BJ (cell line): ENCODE measurements around the gene SEBOX. TPM values are rescaled to one million over a fixed set of nuclear protein-coding genes. Genes with fewer than 3 reads are reported as not detected.
A peak's percentile ranks its signal among the peaks of the same experiment; 100 is the strongest.

Source experiments
- CTCF ChIA-PET: fragments of 350-600 bp; formaldehyde crosslinking; extraction: SDS; loops from one replicate; lab custom pipeline; 2021; ENCODE audit warnings: antibody characterized with exemption, inconsistent platforms; lab: Yijun Ruan, JAX
- POLR2A ChIA-PET: fragments of 300-600 bp; sonication (Branson Sonifier 250); formaldehyde crosslinking; extraction: SDS; loops from one replicate; lab custom pipeline; 2021; ENCODE audit warnings: antibody characterized with exemption; lab: Charles Lee
- DNase-seq: peaks from one replicate; pipeline ENCODE4 v3.0.0-alpha.2; 2011; ENCODE audit warnings: low read depth
- H3K27me3 ChIP-seq: 2 replicates; pipeline ENCODE4 v1.6.0; 2011; ENCODE audit warnings: low read length; ENCODE audit not compliant: control insufficient read depth, insufficient read depth
- H3K36me3 ChIP-seq: 2 replicates; pipeline ENCODE4 v1.5.1; 2011; ENCODE audit warnings: low read length; ENCODE audit not compliant: control insufficient read depth, insufficient read depth
- H3K4me3 ChIP-seq: 2 replicates; pipeline ENCODE4 v1.5.1; 2011; ENCODE audit warnings: low read depth, mild to moderate bottlenecking, control low read depth, low read length
- CTCF ChIP-seq: IDR thresholded peaks from 2 replicates; pipeline ENCODE4 v1.5.1; 2011; ENCODE audit warnings: low read depth, mild to moderate bottlenecking, control low read depth, inconsistent platforms, low read length, moderate library complexity; ENCODE audit not compliant: insufficient read depth
- polyA plus RNA-seq: library from polyadenylated mRNA; depleted of rRNA; stranded (reverse); fragments of >200 nt; gene quantifications from 2 replicates; pipeline ENCODE4 v1.2.3, GENCODE V29; 2011

Gene SEBOX
- polyA plus RNA-seq, 1 experiment, result not detected

- CTCF ChIA-PET, result interaction anchor here (1.1 to 1.2 kb wide), 2 partner anchors 10 to 174 kb away, joined by 4 to 8 read pairs; no protein-coding TSS in a partner anchor
Measured at GRCh38 chr17:28407130-28407973, 42.4 kb upstream of the SEBOX start.

GRCh38 chr17:28406473-28406814 lies 41.4 kb upstream of the SEBOX start:
- TF ChIP-seq CTCF, result no peak
- no peaks in the 10 kb centered on the region; the same call in 1 of the 2 replicates for H3K27me3 ChIP-seq
- POLR2A ChIA-PET, result interaction anchor here (0.5 kb wide), 1 partner anchor 828 kb away, joined by 3 read pairs; no protein-coding TSS in a partner anchor
- CTCF ChIA-PET, result interaction anchor here (0.6 to 3.2 kb wide), 2 partner anchors 10 to 11 kb away, joined by 4 to 16 read pairs; no protein-coding TSS in a partner anchor
- DNase-seq, result no peak
- peaks cover 3% of the 10 kb centered on the region; the same call in 1 of the 2 replicates for H3K36me3 ChIP-seq
- H3K4me3 ChIP-seq, result peak overlapping the region; percentile 77

More at GRCh38 chr17:28407130-28407973, 42.4 kb upstream of the SEBOX start:
- Histone ChIP-seq H3K36me3 (no peaks in the 10 kb centered on the region; the same call in 1 of the 2 replicates), H3K4me3 (no peak overlapping the region), H3K27me3 (peaks cover 2% of the 10 kb centered on the region)
- POLR2A ChIA-PET, result interaction anchor here (0.5 kb wide), 1 partner anchor 829 kb away, joined by 3 read pairs; no protein-coding TSS in a partner anchor
- no peak for DNase-seq
- TF ChIP-seq CTCF, result no peak

- CTCF ChIA-PET, result interaction anchor here (0.6 to 3.2 kb wide), 3 partner anchors 11 to 600 kb away, joined by 3 to 16 read pairs (median 4); no protein-coding TSS in a partner anchor
- H3K27me3 ChIP-seq, result no peaks in the 10 kb centered on the region; the same call in 1 of the 2 replicates
- peaks cover 3% of the 10 kb centered on the region; the same call in 1 of the 2 replicates for H3K36me3 ChIP-seq
- no peak; the same call in 1 of the 2 replicates for TF ChIP-seq CTCF
- POLR2A ChIA-PET, result no interaction called here
- DNase-seq, result no peak
- H3K4me3 ChIP-seq, result peak within 1 kb of the TSS; percentile 77
Measured at GRCh38 chr17:28405632-28406472, 40.9 kb upstream of the SEBOX start, which contains the start of gene SLC46A1. SLC46A1 (minus strand) TSS chr17:28406212; CDS start chr17:28406114, 98 bp downstream.

- H3K27me3 ChIP-seq, result no peaks in the 10 kb centered on the region; the same call in 1 of the 2 replicates
- DNase-seq, result no peak
- ChIA-PET CTCF (interaction anchor here (1.3 to 3.2 kb wide), 2 partner anchors 12 to 599 kb away, joined by 3 to 16 read pairs; no protein-coding TSS in a partner anchor), POLR2A (no interaction called here)
- H3K4me3 ChIP-seq, result peak overlapping the region; percentile 77
- TF ChIP-seq CTCF, result 0 out of 2 replicates have a peak, but pooled peaks have one; percentile 5
- H3K36me3 ChIP-seq, result peaks cover 3% of the 10 kb centered on the region
Measured at GRCh38 chr17:28404812-28405570, 40.0 kb upstream of the SEBOX start.
